B cell (primary cell): ENCODE results near the gene COQ6. TPM values are rescaled to one million over a fixed set of nuclear protein-coding genes. Genes with fewer than 3 reads are reported as not detected.

Experiments used
- ATAC-seq: fragments of 200-7000 bp; cut with Tn5 transposase; one replicate; pipeline ENCODE4 v1.10.0; 2021; ENCODE audit warnings: low read depth, mild to moderate bottlenecking, moderate number of reproducible peaks, moderate library complexity
- CTCF ChIA-PET: fragments of 350-600 bp; sonication (Branson Sonifier 250); formaldehyde crosslinking; loops from one replicate; lab custom pipeline; 2021; ENCODE audit warnings: antibody characterized with exemption, inconsistent platforms; lab: Charles Lee
- POLR2A ChIA-PET: fragments of 350-600 bp; sonication (Branson Sonifier 250); formaldehyde crosslinking; loops from one replicate; lab custom pipeline; 2021; ENCODE audit warnings: antibody characterized with exemption; lab: Charles Lee
- DNase-seq: peaks from one replicate; pipeline ENCODE4 v3.0.0; 2013
- H2AFZ ChIP-seq: 2 replicates; pipeline ENCODE4 v1.6.1; 2012; ENCODE audit warnings: mild to moderate bottlenecking, low read depth, low read length; ENCODE audit not compliant: insufficient read depth, poor library complexity, severe bottlenecking
- H3K27ac ChIP-seq, 2 donors: 1 replicate in 1 of 2; 2 replicates in 1 of 2; pipeline ENCODE4 v1.5.1; 2012 to 2013; ENCODE audit warnings: low read length in 2 of 2, mild to moderate bottlenecking in 2 of 2, moderate library complexity in 1 of 2
- H3K27me3 ChIP-seq, 4 experiments: fragments of 200-600 bp in 1 of 4; sonication (generic) in 1 of 4; replicated peaks in 1 of 4; 1 replicate in 2 of 4; 2 replicates in 2 of 4; pipeline versions ENCODE4 v1.6.1 to v1.7.0; 2013 to 2016; ENCODE audit warnings: low read length in 3 of 4, mild to moderate bottlenecking in 2 of 4, mixed read lengths in 1 of 4, moderate library complexity in 1 of 4; ENCODE audit not compliant: insufficient read depth in 4 of 4, control insufficient read depth in 3 of 4; ENCODE audit errors: control extremely low read depth in 1 of 4
- H3K36me3 ChIP-seq, 2 experiments: replicated peaks in 1 of 2; 1 replicate in 1 of 2; 2 replicates in 1 of 2; pipeline versions ENCODE4 v1.6.1 to v1.7.1; 2013; ENCODE audit warnings: low read length in 1 of 2; ENCODE audit not compliant: insufficient read depth in 2 of 2, control insufficient read depth in 1 of 2; ENCODE audit errors: control extremely low read depth in 1 of 2, extremely low read depth in 1 of 2
- H3K4me1 ChIP-seq, 2 donors: fragments of 200-600 bp in 1 of 2; sonication (generic) in 1 of 2; 1 replicate in 1 of 2; 2 replicates in 1 of 2; pipeline versions ENCODE4 v1.5.1 to v1.6.1; 2013 to 2017; ENCODE audit warnings: low read length in 2 of 2; ENCODE audit not compliant: control insufficient read depth in 2 of 2, insufficient read depth in 2 of 2
- H3K4me2 ChIP-seq: replicated peaks from 2 replicates; pipeline ENCODE3; 2012; ENCODE audit warnings: mild to moderate bottlenecking, low read depth, low read length; ENCODE audit not compliant: poor library complexity, severe bottlenecking
- H3K4me3 ChIP-seq, 5 experiments: fragments of 200-600 bp in 1 of 5; sonication (generic) in 1 of 5; 1 replicate in 3 of 5; 2 replicates in 2 of 5; pipeline versions ENCODE4 v1.5.1 to v1.7.0; 2011 to 2016; ENCODE audit warnings: low read length in 4 of 5, mild to moderate bottlenecking in 4 of 5, low read depth in 2 of 5, control low read depth in 1 of 5, moderate library complexity in 1 of 5; ENCODE audit not compliant: insufficient read depth in 1 of 5; ENCODE audit errors: control extremely low read depth in 1 of 5, extremely low read depth in 1 of 5
- H3K79me2 ChIP-seq: fragments of 200-600 bp; sonication (generic); one replicate; pipeline ENCODE4 v1.6.0; 2016; ENCODE audit warnings: low read length; ENCODE audit not compliant: control insufficient read depth, insufficient read depth
- H3K9ac ChIP-seq: fragments of 200-600 bp; sonication (generic); 2 replicates; pipeline ENCODE4 v1.6.1; 2017; ENCODE audit warnings: mild to moderate bottlenecking, low read length, moderate library complexity
- H3K9me3 ChIP-seq, 3 donors: one replicate each; pipeline versions ENCODE4 v1.6.1 to v1.7.1; 2013; ENCODE audit warnings: low read length in 2 of 3; ENCODE audit not compliant: control insufficient read depth in 2 of 3, insufficient read depth in 1 of 3; ENCODE audit errors: control extremely low read depth in 1 of 3
- H4K20me1 ChIP-seq: 2 replicates; pipeline ENCODE4 v1.6.0; 2012; ENCODE audit warnings: mild to moderate bottlenecking, low read length; ENCODE audit not compliant: insufficient read depth, control insufficient read depth, poor library complexity, severe bottlenecking
- H3K27ac Mint-ChIP-seq: one replicate; pipeline ENCODE4 v1.8.0; 2021; ENCODE audit warnings: mixed read lengths
- H3K27me3 Mint-ChIP-seq: one replicate; pipeline ENCODE4 v1.8.0; 2021; ENCODE audit warnings: mixed read lengths
- H3K4me1 Mint-ChIP-seq: one replicate; pipeline ENCODE4 v1.8.0; 2021; ENCODE audit warnings: mixed read lengths
- H3K4me3 Mint-ChIP-seq: one replicate; pipeline ENCODE4 v1.8.0; 2021; ENCODE audit warnings: mixed read lengths
- H3K9me3 Mint-ChIP-seq: one replicate; pipeline ENCODE4 v1.8.0; 2022; ENCODE audit warnings: mixed read lengths; ENCODE audit not compliant: insufficient read depth
- CTCF ChIP-seq: fragments of 200-600 bp; IDR thresholded peaks from one replicate; pipeline ENCODE4 v1.8.0; 2022; ENCODE audit warnings: antibody characterized with exemption, mild to moderate bottlenecking
- EZH2 ChIP-seq: IDR thresholded peaks from 2 replicates; pipeline ENCODE4 v1.6.1; 2012; ENCODE audit warnings: borderline replicate concordance, low read depth, mild to moderate bottlenecking, moderate library complexity, low read length; ENCODE audit not compliant: insufficient read depth, poor library complexity, severe bottlenecking
- WGBS: methylation state at CpG from one replicate; pipeline ENCODE4 v1.1.5; 2013; ENCODE audit warnings: missing lambda C conversion rate; ENCODE audit not compliant: insufficient coverage; 5-methylcytosine and 5-hydroxymethylcytosine counted together
- intact Hi-C: fragments of 100-400 bp; cut with micrococcal nuclease; formaldehyde crosslinking; loops from one replicate; pipeline ENCODE4 v1.10.0; 2022
- polyA plus RNA-seq: library from polyadenylated mRNA; depleted of rRNA; stranded (reverse); fragments of >200 nt; gene quantifications from 2 replicates; pipeline ENCODE4 v1.2.3, GENCODE V29; 2012
- total RNA-seq, 2 donors: library from RNA; stranded (reverse); fragments of 120-200 nt in 1 of 2; gene quantifications; 1 replicate in 1 of 2; 2 replicates in 1 of 2; pipeline versions ENCODE4 v1.2.3 to v1.2.4, GENCODE V29; 2013 to 2022

The COQ6 gene
- total and polyA plus RNA-seq, 2 donors (not counting 1 experiment from before 2014, with no cell fraction given): 38.2 to 38.4 TPM

- Histone ChIP-seq H3K9ac (no peak overlapping the region), H4K20me1 (no peaks in the 10 kb centered on the region), H3K4me3 (no peak overlapping the region), H2AFZ (no peak overlapping the region), H3K27me3 (no peaks in the 10 kb centered on the region), H3K79me2 (no peaks in the 10 kb centered on the region), H3K36me3 (peaks cover 3 to 39% of the 10 kb centered on the region in 2 experiments), H3K4me2 (no peak overlapping the region), H3K9me3 (no peaks in the 10 kb centered on the region), H3K27ac (no peak overlapping the region), H3K4me1 (peaks cover 11 to 12% of the 10 kb centered on the region in 2 donors)
- ChIA-PET POLR2A (interaction anchor here (0.7 kb wide), 1 partner anchor 115 kb away, joined by 3 read pairs; no protein-coding TSS in a partner anchor), CTCF (interaction anchor here (0.9 kb wide), 1 partner anchor 18 kb away, joined by 4 read pairs; no protein-coding TSS in a partner anchor)
- Mint-ChIP-seq H3K4me1 (peaks cover 20% of the 10 kb centered on the region), H3K9me3 (no peaks in the 10 kb centered on the region), H3K4me3 (no peak overlapping the region), H3K27me3 (no peaks in the 10 kb centered on the region), H3K27ac (no peak overlapping the region)
- intact Hi-C loops: loop anchor here (10.0 kb wide), 1 partner anchor 1051 kb away; the partner anchor contains the start of gene EIF2B2
- no peak for ATAC-seq
- no peak for TF ChIP-seq CTCF
- no CpG with 5 or more reads among the region's 1 CpG for WGBS
- no peak for DNase-seq
Measured at GRCh38 chr14:73953731-73954130, 3.6 kb downstream of the COQ6 start.

- peaks cover 3 to 55% of the 10 kb centered on the region in 2 experiments for H3K36me3 ChIP-seq
- no peak overlapping the region for H3K4me3 ChIP-seq
- ChIA-PET POLR2A (no interaction called here), CTCF (no interaction called here)
- no peak overlapping the region for H2AFZ ChIP-seq
- no peak overlapping the region for H3K9ac ChIP-seq
- H3K27ac ChIP-seq: no peak overlapping the region
- H3K9me3 ChIP-seq: no peaks in the 10 kb centered on the region
- Mint-ChIP-seq H3K9me3 (no peaks in the 10 kb centered on the region), H3K27me3 (no peaks in the 10 kb centered on the region), H3K4me1 (peaks cover 9% of the 10 kb centered on the region), H3K4me3 (no peak overlapping the region), H3K27ac (no peak overlapping the region)
- no peaks in the 10 kb centered on the region for H4K20me1 ChIP-seq
- no peaks in the 10 kb centered on the region for H3K27me3 ChIP-seq
- ATAC-seq (no peak), DNase-seq (no peak)
- no peak overlapping the region for H3K4me2 ChIP-seq
- WGBS: 100% methylated on average over 2 of the region's 5 CpGs
- no peaks in the 10 kb centered on the region for H3K79me2 ChIP-seq
- peaks cover 3% of the 10 kb centered on the region in 2 donors for H3K4me1 ChIP-seq
- no peak for TF ChIP-seq EZH2
- TF ChIP-seq CTCF: no peak
- intact Hi-C loops: loop anchor here (10.0 kb wide), 1 partner anchor 1049 kb away; the partner anchor contains the start of gene EIF2B2
Measured at GRCh38 chr14:73955674-73956073, 5.6 kb downstream of the COQ6 start.
